Breast epithelium (tissue), 3 donors: Measurements from ENCODE around the gene IL22RA1.

Experiments
- CTCF ChIP-seq, 3 donors: fragments of 450-650 bp; IDR thresholded peaks; one replicate each; pipeline ENCODE4 v1.5.1; 2016 to 2017; ENCODE audit warnings: antibody characterized with exemption in 3 of 3, mild to moderate bottlenecking in 3 of 3, moderate library complexity in 3 of 3
- POLR2A ChIP-seq: fragments of 450-650 bp; IDR thresholded peaks from one replicate; pipeline ENCODE4 v1.6.1; 2016; ENCODE audit warnings: antibody characterized with exemption, mild to moderate bottlenecking, moderate library complexity
- POLR2AphosphoS5 ChIP-seq, 3 donors: sonication (generic); formaldehyde crosslinking; IDR thresholded peaks; one replicate each; pipeline ENCODE4 v1.6.1; 2017; ENCODE audit warnings: antibody characterized with exemption in 3 of 3

- TF ChIP-seq POLR2A: no peak
- TF ChIP-seq POLR2AphosphoS5 (IDR thresholded peaks at IDR 0.05): no peak
- no peak for TF ChIP-seq CTCF (IDR thresholded peaks at IDR 0.05)
Measured at GRCh38 chr1:24081190-24081589, 61.8 kb downstream of the IL22RA1 start.
